ENCODE measurements around the gene ACP4. TPM values are rescaled to one million over a fixed set of nuclear protein-coding genes. Genes with fewer than 3 reads are reported as not detected.

The ACP4 gene
- total RNA-seq, 2 donors from 2014 or later, result not detected

- DNase-seq (ENCODE audit: low spot score), result no peak
- H3K36me3 ChIP-seq, result no peaks in the 10 kb centered on the region
- no peak overlapping the region for H3K4me3 ChIP-seq
- H3K27me3 ChIP-seq, result peaks cover 5 to 21% of the 10 kb centered on the region in 2 donors
- no peak for TF ChIP-seq CTCF (IDR thresholded peaks at IDR 0.05)
- H3K4me1 ChIP-seq, result peaks cover 0 to 7% of the 10 kb centered on the region in 2 donors
- H3K9me3 ChIP-seq, result no peaks in the 10 kb centered on the region
- H3K27ac ChIP-seq, result no peak overlapping the region
These were observed 24.7 kb downstream of the ACP4 start for GRCh38 chr19:50814883-50815282.

DNA sequence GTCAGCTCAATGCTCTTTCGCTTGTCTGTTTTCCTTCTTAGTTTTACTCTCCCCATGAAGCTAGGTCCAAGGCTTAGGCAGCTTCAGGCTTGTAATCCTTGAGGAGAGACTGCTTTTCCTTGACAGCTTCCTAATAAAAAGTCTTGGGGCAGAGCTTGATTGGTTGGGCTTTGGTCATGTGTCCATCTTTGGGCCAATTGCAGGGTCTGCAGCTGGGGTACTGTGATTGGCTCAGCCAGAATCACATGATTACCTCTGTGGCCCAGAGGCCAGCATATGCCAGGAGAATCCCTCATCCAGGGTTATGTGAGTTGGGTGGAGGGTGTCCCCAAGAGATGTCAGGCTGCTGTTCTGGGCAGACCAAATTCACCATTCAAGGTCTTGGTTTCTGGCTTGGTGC lies 25.2 kb downstream of the ACP4 start:
- Histone ChIP-seq H3K9me3 (no peaks in the 10 kb centered on the region), H3K36me3 (no peaks in the 10 kb centered on the region), H3K4me3 (no peak overlapping the region), H3K27me3 (peaks cover 5 to 24% of the 10 kb centered on the region in 2 donors), H3K4me1 (peaks cover 0 to 12% of the 10 kb centered on the region in 2 donors), H3K27ac (no peak overlapping the region)
- DNase-seq (ENCODE audit: low spot score), result no peak
- TF ChIP-seq CTCF (IDR thresholded peaks at IDR 0.05), result no peak

DNA sequence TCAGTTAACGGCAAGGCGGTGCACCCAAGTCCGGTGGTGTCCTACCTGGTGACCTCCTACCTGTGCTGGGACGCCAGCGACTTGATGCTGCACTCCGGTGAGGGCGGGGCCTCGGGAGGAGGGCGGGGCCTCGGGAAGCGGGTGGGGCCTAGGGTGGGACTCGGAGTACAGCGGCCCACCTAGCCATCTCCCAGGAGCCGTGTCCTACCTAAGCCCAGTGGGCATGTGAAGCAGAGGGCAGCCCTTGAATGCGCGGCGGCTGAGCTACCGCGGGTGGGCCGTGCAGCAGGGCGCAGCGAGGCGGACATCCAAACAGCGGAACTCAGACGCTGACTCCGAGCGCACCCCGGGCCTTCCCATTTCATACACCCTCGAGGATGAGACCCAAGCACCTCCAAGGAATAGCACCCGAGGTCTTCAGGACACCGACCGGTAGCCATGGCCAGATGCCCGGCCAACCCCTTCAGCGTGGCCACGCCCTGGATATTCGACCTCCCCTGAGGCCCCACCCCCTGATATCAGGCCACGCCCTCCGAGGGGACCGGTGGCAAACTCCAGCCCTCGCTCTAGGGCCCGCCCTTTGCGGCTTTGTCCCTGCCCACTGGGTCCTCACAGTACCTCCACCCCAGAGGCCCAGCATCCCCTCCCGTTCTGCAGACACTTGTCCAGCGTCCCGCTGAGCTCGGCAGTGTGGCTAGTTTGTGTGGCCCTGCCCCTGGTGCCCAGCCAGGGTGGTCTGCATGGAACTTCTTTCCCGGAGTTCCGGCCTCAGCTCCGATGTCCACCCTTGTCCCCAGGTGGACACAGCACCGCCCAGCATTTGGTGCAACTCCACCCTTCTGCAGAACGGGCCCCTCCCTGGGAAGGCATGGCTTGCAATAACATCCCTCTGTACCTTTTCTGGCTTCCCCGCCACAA lies 28.0 kb downstream of the ACP4 start:
- peaks cover 9 to 33% of the 10 kb centered on the region in 2 donors for H3K27me3 ChIP-seq
- peak overlapping the region in 1 of 2 donors; percentile 31 for H3K4me3 ChIP-seq
- DNase-seq (ENCODE audit: low spot score), result no peak
- H3K9me3 ChIP-seq, result no peaks in the 10 kb centered on the region
- no peak for TF ChIP-seq CTCF (IDR thresholded peaks at IDR 0.05)
- peaks cover 0 to 21% of the 10 kb centered on the region in 2 donors for H3K4me1 ChIP-seq
- no peaks in the 10 kb centered on the region for H3K36me3 ChIP-seq
- H3K27ac ChIP-seq, result no peak overlapping the region

DNA sequence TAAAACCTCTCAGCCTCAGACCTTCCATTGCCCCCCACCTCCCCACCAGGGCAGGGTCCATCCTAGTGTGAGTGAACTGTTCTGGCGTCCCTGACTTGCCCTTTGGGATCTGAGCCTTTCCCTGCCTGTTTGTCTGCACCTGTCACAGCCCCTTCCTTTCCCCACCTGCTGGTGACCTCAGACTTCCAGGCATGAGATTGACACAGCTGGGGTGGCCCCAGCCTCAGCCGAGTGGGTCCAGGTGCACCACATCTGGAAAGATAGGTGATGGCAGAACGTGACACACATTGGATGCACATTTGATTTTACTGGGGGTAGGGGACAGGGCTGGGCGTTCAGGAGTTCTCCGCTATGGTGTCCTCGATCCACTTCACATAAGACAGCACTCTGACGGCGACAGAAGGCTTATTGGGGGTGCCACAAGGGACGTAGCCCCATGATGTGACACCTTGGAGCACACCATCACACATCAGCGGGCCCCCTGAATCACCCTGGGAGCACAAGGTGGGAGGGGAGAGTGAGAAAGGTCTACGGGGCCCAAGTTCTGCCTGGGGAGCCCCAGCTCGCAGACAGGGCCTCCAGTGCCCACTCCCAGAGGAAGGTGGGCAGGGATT lies 28.8 kb downstream of the ACP4 start:
- no peak overlapping the region for H3K4me3 ChIP-seq
- no peaks in the 10 kb centered on the region for H3K36me3 ChIP-seq
- no peaks in the 10 kb centered on the region for H3K9me3 ChIP-seq
- TF ChIP-seq CTCF (IDR thresholded peaks at IDR 0.05), result no peak
- DNase-seq (ENCODE audit: low spot score), result no peak
- H3K27ac ChIP-seq, result no peak overlapping the region
- H3K4me1 ChIP-seq, result peaks cover 0 to 21% of the 10 kb centered on the region in 2 donors
- peaks cover 9 to 33% of the 10 kb centered on the region in 2 donors for H3K27me3 ChIP-seq

DNA sequence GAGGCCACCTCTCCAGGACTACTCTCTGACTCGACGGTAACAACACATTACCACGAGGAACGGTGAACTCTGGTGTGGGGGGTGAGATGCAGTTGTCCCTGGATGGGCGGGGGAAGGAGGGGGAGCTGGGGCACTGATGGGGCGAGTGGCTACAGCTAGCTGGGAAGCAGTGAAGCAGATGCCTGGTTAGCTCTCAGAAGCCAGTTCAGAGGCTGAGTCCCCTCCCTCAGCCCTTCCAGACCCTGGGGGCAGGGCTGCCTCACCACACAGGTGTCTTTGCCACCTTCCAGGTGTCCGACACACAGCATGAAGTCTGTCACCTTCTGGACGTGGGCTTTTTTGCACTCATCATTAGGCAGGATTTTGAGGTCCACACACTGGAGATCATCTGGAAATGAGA lies 29.4 kb downstream of the ACP4 start:
- no peaks in the 10 kb centered on the region for H3K36me3 ChIP-seq
- TF ChIP-seq CTCF (IDR thresholded peaks at IDR 0.05), result no peak
- H3K9me3 ChIP-seq, result no peaks in the 10 kb centered on the region
- no peak overlapping the region for H3K27ac ChIP-seq
- H3K27me3 ChIP-seq, result peaks cover 9 to 33% of the 10 kb centered on the region in 2 donors
- no peak overlapping the region for H3K4me3 ChIP-seq
- peaks cover 0 to 21% of the 10 kb centered on the region in 2 donors for H3K4me1 ChIP-seq
- no peak for DNase-seq (ENCODE audit: low spot score)
